Endothelial cell (in vitro differentiated cells): Measurements from ENCODE around the gene ADGRF3. TPM values are rescaled to one million over a fixed set of nuclear protein-coding genes. Genes with fewer than 3 reads are reported as not detected.

Experiments
- total RNA-seq: library from RNA; stranded (reverse); fragmentation: NEBNext Ultra II Directional; extraction: Animal tissue kit (Norgen Biotek cat#: 25700); gene quantifications from one replicate; pipeline ENCODE4 v1.2.1, GENCODE V29; 2021; ENCODE audit not compliant: unreplicated experiment

ADGRF3 gene
- total RNA-seq, 1 donor from 2014 or later: 4.9 TPM

Other genes starting within 250 kb of the ADGRF3 start
- gene GAREM2, start 173.7 kb downstream of the ADGRF3 start, total RNA-seq: 4.6 TPM
- gene HADHA, start 102.2 kb downstream of the ADGRF3 start, total RNA-seq: 162 TPM
- gene HADHB, start 101.8 kb downstream of the ADGRF3 start, total RNA-seq: 101 TPM
- gene SELENOI, start 646 bp downstream of the ADGRF3 start, total RNA-seq: 28.2 TPM
- gene DRC1, start 55.1 kb upstream of the ADGRF3 start, total RNA-seq: 0.36 TPM
- 0.13 TPM for gene OTOF, start 131.3 kb upstream of the ADGRF3 start, total RNA-seq